Fibroblast of skin of right biceps (primary cell): ENCODE results near the gene TSPAN9.

Experiments
- DNase-seq: peaks from one replicate; pipeline ENCODE4 v3.0.0-alpha.2; 2013

TSPAN9 gene

GRCh38 chr12:3282384-3282670 is 205.1 kb downstream of the TSPAN9 start:
- DNase-seq: no peak

GRCh38 chr12:3283137-3283680 is 206.0 kb downstream of the TSPAN9 start:
- DNase-seq: no peak

- no peak for DNase-seq
These were observed 207.2 kb downstream of the TSPAN9 start for GRCh38 chr12:3284405-3284804.

GRCh38 chr12:3285570-3285969 is 208.4 kb downstream of the TSPAN9 start:
- no peak for DNase-seq

DNA sequence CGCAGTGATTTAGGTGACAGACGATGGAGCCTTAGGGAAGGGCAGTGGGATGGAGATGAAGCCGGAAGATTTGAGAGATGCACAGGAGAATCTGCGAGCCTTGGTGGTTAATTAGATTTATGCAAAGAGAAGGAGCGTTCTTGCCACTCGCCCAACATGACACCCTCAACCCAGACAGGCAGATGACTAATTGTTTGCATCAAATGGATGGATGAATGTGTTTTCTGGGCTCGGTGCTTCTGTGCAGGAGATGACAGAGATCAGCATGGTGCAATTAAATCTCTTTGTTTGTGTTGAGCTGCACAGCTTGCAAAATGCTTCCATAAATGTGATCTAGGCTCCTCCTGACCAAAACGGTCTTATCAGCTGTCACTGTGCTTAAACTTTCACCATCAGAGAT is 211.5 kb downstream of the TSPAN9 start:
- no peak for DNase-seq

DNA sequence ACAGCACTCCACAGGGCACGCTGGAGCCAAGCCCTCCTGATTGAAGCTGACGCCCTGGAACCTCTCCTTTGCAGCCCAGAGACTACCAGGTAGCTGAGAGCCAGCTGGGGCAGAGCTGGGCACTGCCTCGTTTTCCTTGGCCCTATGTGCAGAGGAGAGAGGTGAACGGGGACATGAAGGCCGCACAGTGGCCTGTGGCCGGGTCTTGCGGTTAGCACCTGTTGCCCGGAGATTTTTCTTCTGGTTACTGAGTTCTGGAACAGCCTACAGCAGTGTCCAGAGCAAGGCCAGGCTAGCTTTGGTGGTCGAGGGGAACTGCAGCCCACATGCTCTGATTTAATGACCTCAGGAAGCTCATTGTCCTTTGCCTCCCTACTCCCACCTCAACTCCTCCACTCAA is 212.5 kb downstream of the TSPAN9 start:
- no peak for DNase-seq

DNA sequence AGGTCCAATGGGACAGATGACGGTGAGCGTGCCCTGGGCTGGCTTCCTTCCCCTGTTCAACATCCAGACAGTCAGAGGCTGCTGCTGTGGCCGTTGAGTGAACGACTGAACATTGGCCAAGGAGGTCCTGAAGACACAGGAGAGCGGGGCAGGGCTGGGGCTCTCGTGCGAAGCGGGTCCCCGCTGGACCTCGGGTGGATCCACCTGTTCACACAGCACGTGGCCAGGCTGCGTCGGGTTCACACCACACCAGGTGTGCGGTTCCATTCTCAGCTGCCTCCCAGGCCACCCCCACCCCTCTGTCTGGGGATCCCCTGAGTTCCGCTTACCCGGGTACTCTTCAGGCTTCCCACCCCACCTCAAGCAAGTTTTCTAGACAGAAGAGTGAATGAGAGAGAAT is 214.8 kb downstream of the TSPAN9 start:
- no peak for DNase-seq

GRCh38 chr12:3292677-3293412 is 215.7 kb downstream of the TSPAN9 start:
- no peak for DNase-seq

- DNase-seq: peak; percentile 52
These were observed 216.4 kb downstream of the TSPAN9 start for GRCh38 chr12:3293446-3294161.

DNA sequence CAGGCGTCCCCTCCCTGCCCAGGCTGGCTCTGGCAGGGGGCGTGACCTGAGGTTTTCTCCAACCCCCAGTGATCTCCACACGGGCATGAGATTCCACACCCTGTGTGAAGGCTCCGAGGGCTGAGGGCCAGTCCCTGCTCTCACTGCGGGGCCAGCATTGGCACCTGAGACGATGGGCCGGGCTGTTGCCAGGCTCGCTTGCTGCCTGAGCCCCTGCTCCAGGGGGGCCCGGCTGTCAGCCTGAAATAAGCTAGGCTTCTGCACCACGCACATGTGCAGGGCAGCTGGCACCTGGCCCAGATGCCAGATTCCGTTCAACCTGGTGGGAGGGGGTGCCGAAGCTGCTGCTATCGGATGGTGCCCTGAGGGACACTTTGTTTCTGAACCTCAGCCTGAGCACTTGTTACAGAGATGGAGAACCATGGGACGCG is 217.3 kb downstream of the TSPAN9 start:
- no peak for DNase-seq

- no peak for DNase-seq
These were observed 218.0 kb downstream of the TSPAN9 start for GRCh38 chr12:3295225-3295624.

- no peak for DNase-seq
These were observed 218.6 kb downstream of the TSPAN9 start for GRCh38 chr12:3295646-3296408.

GRCh38 chr12:3296409-3296701 is 219.2 kb downstream of the TSPAN9 start:
- DNase-seq: no peak

- no peak for DNase-seq
These were observed 221.4 kb downstream of the TSPAN9 start for GRCh38 chr12:3298603-3299002.

GRCh38 chr12:3299929-3300832 is 223.0 kb downstream of the TSPAN9 start:
- peak; percentile 97 for DNase-seq

GRCh38 chr12:3300833-3301401 is 223.7 kb downstream of the TSPAN9 start:
- DNase-seq: no peak

GRCh38 chr12:3302401-3303041 is 225.3 kb downstream of the TSPAN9 start:
- peak; percentile 64 for DNase-seq

GRCh38 chr12:3303410-3304136 is 226.4 kb downstream of the TSPAN9 start:
- no peak for DNase-seq

DNA sequence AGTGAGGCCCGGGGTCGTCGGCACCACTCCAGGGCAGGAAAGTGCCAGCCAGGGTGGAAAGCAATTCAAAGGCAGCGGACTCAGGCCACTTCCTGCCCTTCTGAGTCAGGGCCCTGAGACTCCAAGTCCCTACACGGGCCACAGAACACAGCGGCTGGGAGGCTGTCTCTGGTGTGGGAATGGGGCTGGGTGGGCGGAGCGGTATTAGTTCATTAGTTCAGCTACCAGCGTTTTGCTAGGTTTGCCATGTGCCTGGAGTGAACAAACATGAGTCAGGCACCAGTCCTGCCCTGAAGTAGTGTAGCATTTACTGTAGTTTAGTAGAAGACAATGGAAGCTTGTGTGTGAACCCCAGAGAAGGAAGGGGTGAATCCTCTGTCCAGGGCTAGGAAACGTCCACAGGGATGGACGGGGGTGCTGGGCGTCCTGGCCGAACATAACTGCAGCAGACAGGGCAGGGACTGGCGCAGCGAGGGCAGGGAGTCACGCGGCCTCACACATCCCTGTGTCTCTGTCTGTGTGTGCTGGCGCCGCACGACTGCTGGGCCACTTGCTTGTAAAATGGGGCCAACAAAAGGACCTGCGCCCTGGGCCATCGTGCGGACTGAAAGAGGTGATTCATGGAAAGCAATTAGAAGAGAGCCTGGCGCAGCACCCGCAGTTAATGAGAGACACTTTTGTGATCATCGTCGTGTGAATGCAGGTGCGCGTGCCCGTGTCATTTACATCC is 227.4 kb downstream of the TSPAN9 start:
- peak; percentile 82 for DNase-seq

- no peak for DNase-seq
These were observed 228.3 kb downstream of the TSPAN9 start for GRCh38 chr12:3305464-3305863.
